ENCODE measurements around the gene ATP2B3. TPM values are rescaled to one million over a fixed set of nuclear protein-coding genes. Genes with fewer than 3 reads are reported as not detected.

Gene ATP2B3
- total RNA-seq, 3 donors from 2014 or later (not counting 1 experiment from before 2014, with no cell fraction given), result not detected

GRCh38 chrX:153569475-153569874, 52.0 kb downstream of the ATP2B3 start:
- H3K9me3 Mint-ChIP-seq, result no peaks in the 10 kb centered on the region
- Histone ChIP-seq H3K27ac (ENCODE audit: low read length) (no peak overlapping the region), H3K9me3 (ENCODE audit: control insufficient read depth, insufficient read depth, low read length) (no peaks in the 10 kb centered on the region), H3K27me3 (ENCODE audit: control insufficient read depth, insufficient read depth, low read length) (no peaks in the 10 kb centered on the region), H3K4me3 (ENCODE audit: low read length) (no peak overlapping the region), H3K36me3 (ENCODE audit: control insufficient read depth, insufficient read depth, low read length) (no peaks in the 10 kb centered on the region), H3K4me1 (ENCODE audit: control insufficient read depth, insufficient read depth, low read length) (no peaks in the 10 kb centered on the region)
- 87% methylated on average over 8 of the region's 13 CpGs for WGBS (ENCODE audit: insufficient coverage)
- no peaks in the 10 kb centered on the region for H3K27me3 Mint-ChIP-seq (ENCODE audit: low read depth in 2 of 2)
- H3K4me3 Mint-ChIP-seq, result no peak overlapping the region
- TF ChIP-seq CTCF (IDR thresholded peaks at IDR 0.05), result no peak
- no peak overlapping the region for H3K27ac Mint-ChIP-seq
- no peaks in the 10 kb centered on the region for H3K4me1 Mint-ChIP-seq
- intact Hi-C loops (cut with micrococcal nuclease), result no loop called here
- DNase-seq, result no peak
- no peak for ATAC-seq
- H3K36me3 Mint-ChIP-seq, result no peaks in the 10 kb centered on the region

GRCh38 chrX:153571534-153571908, 54.1 kb downstream of the ATP2B3 start:
- TF ChIP-seq CTCF (IDR thresholded peaks at IDR 0.05), result no peak
- Histone ChIP-seq H3K4me1 (ENCODE audit: control insufficient read depth, insufficient read depth, low read length) (no peaks in the 10 kb centered on the region), H3K27me3 (ENCODE audit: control insufficient read depth, insufficient read depth, low read length) (no peaks in the 10 kb centered on the region), H3K36me3 (ENCODE audit: control insufficient read depth, insufficient read depth, low read length) (no peaks in the 10 kb centered on the region), H3K9me3 (ENCODE audit: control insufficient read depth, insufficient read depth, low read length) (no peaks in the 10 kb centered on the region), H3K4me3 (ENCODE audit: low read length) (no peak overlapping the region), H3K27ac (ENCODE audit: low read length) (no peak overlapping the region)
- ATAC-seq (no peak), DNase-seq (no peak)
- H3K4me3 Mint-ChIP-seq, result no peak overlapping the region
- no peaks in the 10 kb centered on the region for H3K4me1 Mint-ChIP-seq
- H3K36me3 Mint-ChIP-seq, result no peaks in the 10 kb centered on the region
- no peaks in the 10 kb centered on the region for H3K9me3 Mint-ChIP-seq
- H3K27me3 Mint-ChIP-seq (ENCODE audit: low read depth in 2 of 2), result no peaks in the 10 kb centered on the region
- H3K27ac Mint-ChIP-seq, result no peak overlapping the region
- intact Hi-C loops (cut with micrococcal nuclease), result no loop called here
- WGBS (ENCODE audit: insufficient coverage), result 75% methylated on average over 6 of the region's 6 CpGs

GRCh38 chrX:153572601-153573000, 55.2 kb downstream of the ATP2B3 start:
- Histone ChIP-seq H3K4me1 (ENCODE audit: control insufficient read depth, insufficient read depth, low read length) (no peaks in the 10 kb centered on the region), H3K9me3 (ENCODE audit: control insufficient read depth, insufficient read depth, low read length) (no peaks in the 10 kb centered on the region), H3K27ac (ENCODE audit: low read length) (no peak overlapping the region), H3K36me3 (ENCODE audit: control insufficient read depth, insufficient read depth, low read length) (no peaks in the 10 kb centered on the region), H3K27me3 (ENCODE audit: control insufficient read depth, insufficient read depth, low read length) (no peaks in the 10 kb centered on the region), H3K4me3 (ENCODE audit: low read length) (no peak overlapping the region)
- no peaks in the 10 kb centered on the region for H3K27me3 Mint-ChIP-seq (ENCODE audit: low read depth in 2 of 2)
- 91% methylated on average over 10 of the region's 10 CpGs for WGBS (ENCODE audit: insufficient coverage)
- H3K9me3 Mint-ChIP-seq, result no peaks in the 10 kb centered on the region
- ATAC-seq (no peak), DNase-seq (no peak)
- intact Hi-C loops (cut with micrococcal nuclease), result no loop called here
- no peak overlapping the region for H3K27ac Mint-ChIP-seq
- no peaks in the 10 kb centered on the region for H3K4me1 Mint-ChIP-seq
- H3K4me3 Mint-ChIP-seq, result no peak overlapping the region
- no peak for TF ChIP-seq CTCF (IDR thresholded peaks at IDR 0.05)
- H3K36me3 Mint-ChIP-seq, result no peaks in the 10 kb centered on the region

- Histone ChIP-seq H3K4me3 (ENCODE audit: low read length) (no peak overlapping the region), H3K27me3 (ENCODE audit: control insufficient read depth, insufficient read depth, low read length) (no peaks in the 10 kb centered on the region), H3K4me1 (ENCODE audit: control insufficient read depth, insufficient read depth, low read length) (no peaks in the 10 kb centered on the region), H3K9me3 (ENCODE audit: control insufficient read depth, insufficient read depth, low read length) (no peaks in the 10 kb centered on the region), H3K27ac (ENCODE audit: low read length) (no peak overlapping the region), H3K36me3 (ENCODE audit: control insufficient read depth, insufficient read depth, low read length) (no peaks in the 10 kb centered on the region)
- WGBS (ENCODE audit: insufficient coverage), result 64% methylated on average over 4 of the region's 4 CpGs
- DNase-seq (peak in 1 of 2 donors; percentile 20), ATAC-seq (no peak)
- TF ChIP-seq CTCF (IDR thresholded peaks at IDR 0.05), result no peak
- Mint-ChIP-seq H3K36me3 (no peaks in the 10 kb centered on the region), H3K4me3 (no peak overlapping the region), H3K9me3 (no peaks in the 10 kb centered on the region), H3K27me3 (ENCODE audit: low read depth in 2 of 2) (no peaks in the 10 kb centered on the region), H3K4me1 (no peaks in the 10 kb centered on the region), H3K27ac (no peak overlapping the region)
- intact Hi-C loops (cut with micrococcal nuclease), result no loop called here
These were observed 56.5 kb downstream of the ATP2B3 start for GRCh38 chrX:153573984-153574383.

Measured in natural killer cell (primary cell).